ENCODE results near the gene CXCL6. TPM values are rescaled to one million over a fixed set of nuclear protein-coding genes. Genes with fewer than 3 reads are reported as not detected.

The CXCL6 gene
- polyA plus RNA-seq, 3 donors, result not detected

- H2AFZ ChIP-seq (ENCODE audit: insufficient read depth, low read depth, low read length, poor library complexity, severe bottlenecking), result no peak overlapping the region
- Mint-ChIP-seq H3K4me1 (peaks cover 8% of the 10 kb centered on the region), H3K9me3 (peaks cover 0 to 3% (median 0%) of the 10 kb centered on the region in 7 donors), H3K4me3 (no peak overlapping the region), H3K27me3 (ENCODE audit: low read depth in 3 of 3) (peaks cover 0 to 2% (median 0%) of the 10 kb centered on the region in 3 donors), H3K36me3 (no peaks in the 10 kb centered on the region), H3K27ac (no peak overlapping the region)
- H3K36me3 ChIP-seq (replicated peaks in 1 of 2; ENCODE audit: control insufficient read depth in 1 of 2, insufficient read depth in 2 of 2, low read length in 2 of 2), result no peaks in the 10 kb centered on the region
- H3K4me3 ChIP-seq (replicated peaks in 1 of 3; ENCODE audit: low read depth in 2 of 3, low read length in 3 of 3), result no peak overlapping the region
- no peaks in the 10 kb centered on the region for H3K9me3 ChIP-seq (replicated peaks in 1 of 2; ENCODE audit: control insufficient read depth in 1 of 2, insufficient read depth in 1 of 2, low read length in 2 of 2)
- no peak overlapping the region for H3K27ac ChIP-seq (ENCODE audit: low read depth in 1 of 2, low read length in 2 of 2)
- no peak overlapping the region for H3K4me2 ChIP-seq (replicated peaks; ENCODE audit: extremely low read depth, low read length, poor library complexity, severe bottlenecking)
- no peaks in the 10 kb centered on the region for H4K20me1 ChIP-seq (ENCODE audit: insufficient read depth, low read length)
- H3K9ac ChIP-seq (ENCODE audit: insufficient read depth, low read length, poor library complexity, severe bottlenecking), result no peak overlapping the region
- H3K4me1 ChIP-seq (ENCODE audit: control insufficient read depth in 1 of 2, insufficient read depth in 2 of 2, low read length in 2 of 2), result peaks cover 0 to 7% of the 10 kb centered on the region in 2 donors
- H3K27me3 ChIP-seq (ENCODE audit: control insufficient read depth in 2 of 2, insufficient read depth in 2 of 2, low read length in 2 of 2), result no peaks in the 10 kb centered on the region
- H3K79me2 ChIP-seq (ENCODE audit: insufficient read depth, low read length), result no peaks in the 10 kb centered on the region
- DNase-seq, result no peak
- intact Hi-C loops (cut with micrococcal nuclease), result no loop called here
- WGBS (ENCODE audit: insufficient coverage), result no CpG with 5 or more reads among the region's 4 CpGs
- no peak for TF ChIP-seq CTCF (IDR thresholded peaks at IDR 0.05)
Observed at GRCh38 chr4:73860181-73860580, 23.7 kb downstream of the CXCL6 start.

- H3K27me3 ChIP-seq (ENCODE audit: control insufficient read depth in 2 of 2, insufficient read depth in 2 of 2, low read length in 2 of 2), result no peaks in the 10 kb centered on the region
- no peak overlapping the region for H3K4me3 ChIP-seq (replicated peaks in 1 of 3; ENCODE audit: low read depth in 2 of 3, low read length in 3 of 3)
- H3K27me3 Mint-ChIP-seq (ENCODE audit: low read depth in 3 of 3), result no peaks in the 10 kb centered on the region
- H3K4me3 Mint-ChIP-seq, result no peak overlapping the region
- no peak for TF ChIP-seq CTCF (IDR thresholded peaks at IDR 0.05)
- no peak overlapping the region for H3K27ac ChIP-seq (ENCODE audit: low read depth in 1 of 2, low read length in 2 of 2)
- intact Hi-C loops (cut with micrococcal nuclease), result no loop called here
- no peak for DNase-seq
- H3K36me3 Mint-ChIP-seq, result peaks cover 0 to 3% of the 10 kb centered on the region in 2 donors
- no peak overlapping the region for H3K9ac ChIP-seq (ENCODE audit: insufficient read depth, low read length, poor library complexity, severe bottlenecking)
- no peak overlapping the region for H3K27ac Mint-ChIP-seq
- no peaks in the 10 kb centered on the region for H3K36me3 ChIP-seq (replicated peaks in 1 of 2; ENCODE audit: control insufficient read depth in 1 of 2, insufficient read depth in 2 of 2, low read length in 2 of 2)
- whole genome bisulfite sequencing (ENCODE audit: insufficient coverage), result no CpG with 5 or more reads among the region's 3 CpGs
- peaks cover 0 to 13% of the 10 kb centered on the region in 2 donors for H3K4me1 ChIP-seq (ENCODE audit: control insufficient read depth in 1 of 2, insufficient read depth in 2 of 2, low read length in 2 of 2)
- H3K4me2 ChIP-seq (replicated peaks; ENCODE audit: extremely low read depth, low read length, poor library complexity, severe bottlenecking), result no peak overlapping the region
- peaks cover 12% of the 10 kb centered on the region for H3K4me1 Mint-ChIP-seq
- no peaks in the 10 kb centered on the region for H3K79me2 ChIP-seq (ENCODE audit: insufficient read depth, low read length)
- H3K9me3 ChIP-seq (replicated peaks in 1 of 2; ENCODE audit: control insufficient read depth in 1 of 2, insufficient read depth in 1 of 2, low read length in 2 of 2), result no peaks in the 10 kb centered on the region
- no peaks in the 10 kb centered on the region for H4K20me1 ChIP-seq (ENCODE audit: insufficient read depth, low read length)
- peaks cover 0 to 3% (median 0%) of the 10 kb centered on the region in 7 donors for H3K9me3 Mint-ChIP-seq
- no peak overlapping the region for H2AFZ ChIP-seq (ENCODE audit: insufficient read depth, low read depth, low read length, poor library complexity, severe bottlenecking)
Observed at GRCh38 chr4:73860917-73861316, 24.4 kb downstream of the CXCL6 start.
